ENCODE measurements around the gene DDX47. TPM values are rescaled to one million over a fixed set of nuclear protein-coding genes. Genes with fewer than 3 reads are reported as not detected.
"Not testable (repeated sequence)": the region's sequence is repeated elsewhere in the genome, so short reads cannot be mapped to it uniquely, and the experiment has no call there.

Gene DDX47
- total and polyA plus RNA-seq, 4 donors, result 23.8 to 46.0 (median 41.7) TPM

GRCh38 chr12:12820376-12820775, 7.2 kb downstream of the DDX47 start:
- H3K27ac ChIP-seq (ENCODE audit: low read depth in 1 of 2, low read length in 2 of 2), result peak overlapping the region in 1 of 2 donors; percentile 5
- H3K9me3 ChIP-seq (ENCODE audit: control insufficient read depth, low read length); intact Hi-C loops (cut with DNase I); DNase-seq; H3K4me1 ChIP-seq (ENCODE audit: control insufficient read depth in 1 of 2, insufficient read depth in 2 of 2, low read length in 2 of 2); ATAC-seq (ENCODE audit: low FRiP score); H3K4me3 ChIP-seq (ENCODE audit: low read length in 2 of 2); H3K27me3 ChIP-seq (ENCODE audit: control insufficient read depth in 1 of 2, insufficient read depth in 2 of 2, low read length in 1 of 2): not testable (repeated sequence)
- H3K36me3 ChIP-seq (ENCODE audit: control insufficient read depth in 1 of 2, insufficient read depth in 2 of 2, low read length in 1 of 2), result peaks cover 7 to 12% of the 10 kb centered on the region in 2 donors
- 78 to 86% methylated on average over 11 of the region's 11 CpGs for WGBS, 2 donors

DNA sequence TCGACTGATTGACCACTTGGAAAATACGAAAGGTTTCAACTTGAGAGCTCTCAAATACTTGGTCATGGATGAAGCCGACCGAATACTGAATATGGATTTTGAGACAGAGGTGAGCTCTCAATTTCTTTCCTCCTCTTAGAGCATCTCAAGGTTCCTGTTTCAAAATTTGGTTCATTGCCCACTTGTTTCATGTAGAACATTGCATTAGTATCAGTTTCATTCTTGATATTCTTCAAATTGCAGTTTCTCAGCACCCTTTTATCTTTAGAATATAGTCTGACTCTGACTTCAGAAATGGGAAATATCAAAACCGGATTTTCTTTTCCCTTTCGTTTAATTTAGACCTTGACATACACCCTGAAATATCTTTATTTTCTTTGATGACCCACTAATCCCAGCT, 8.8 kb downstream of the DDX47 start:
- DNase-seq, result no peak
- Histone ChIP-seq H3K4me1 (ENCODE audit: control insufficient read depth in 1 of 2, insufficient read depth in 2 of 2, low read length in 2 of 2) (no peaks in the 10 kb centered on the region), H3K36me3 (ENCODE audit: control insufficient read depth in 1 of 2, insufficient read depth in 2 of 2, low read length in 1 of 2) (peaks cover 8 to 12% of the 10 kb centered on the region in 2 donors), H3K27ac (ENCODE audit: low read depth in 1 of 2, low read length in 2 of 2) (no peak overlapping the region), H3K9me3 (ENCODE audit: control insufficient read depth, low read length) (no peaks in the 10 kb centered on the region), H3K4me3 (ENCODE audit: low read length in 2 of 2) (no peak overlapping the region), H3K27me3 (ENCODE audit: control insufficient read depth in 1 of 2, insufficient read depth in 2 of 2, low read length in 1 of 2) (no peaks in the 10 kb centered on the region)
- no peak for ATAC-seq (ENCODE audit: low FRiP score)
- intact Hi-C loops (cut with DNase I), result no loop called here
- 91 to 93% methylated on average over 6 of the region's 6 CpGs for WGBS, 2 donors

- Histone ChIP-seq H3K27me3 (ENCODE audit: control insufficient read depth in 1 of 2, insufficient read depth in 2 of 2, low read length in 1 of 2) (no peaks in the 10 kb centered on the region), H3K4me1 (ENCODE audit: control insufficient read depth in 1 of 2, insufficient read depth in 2 of 2, low read length in 2 of 2) (no peaks in the 10 kb centered on the region), H3K4me3 (ENCODE audit: low read length in 2 of 2) (no peak overlapping the region), H3K27ac (ENCODE audit: low read depth in 1 of 2, low read length in 2 of 2) (no peak overlapping the region), H3K9me3 (ENCODE audit: control insufficient read depth, low read length) (no peaks in the 10 kb centered on the region), H3K36me3 (ENCODE audit: control insufficient read depth in 1 of 2, insufficient read depth in 2 of 2, low read length in 1 of 2) (peaks cover 11 to 12% of the 10 kb centered on the region in 2 donors)
- 66 to 71% methylated on average over 4 of the region's 4 CpGs for WGBS, 2 donors
- ATAC-seq (ENCODE audit: low FRiP score), result no peak
- DNase-seq, result no peak
- intact Hi-C loops (cut with DNase I), result no loop called here
These were observed 9.7 kb downstream of the DDX47 start for GRCh38 chr12:12822886-12823285.

- Histone ChIP-seq H3K27ac (ENCODE audit: low read depth in 1 of 2, low read length in 2 of 2) (no peak overlapping the region), H3K36me3 (ENCODE audit: control insufficient read depth in 1 of 2, insufficient read depth in 2 of 2, low read length in 1 of 2) (peaks cover 11 to 12% of the 10 kb centered on the region in 2 donors), H3K27me3 (ENCODE audit: control insufficient read depth in 1 of 2, insufficient read depth in 2 of 2, low read length in 1 of 2) (no peaks in the 10 kb centered on the region), H3K4me3 (ENCODE audit: low read length in 2 of 2) (no peak overlapping the region), H3K4me1 (ENCODE audit: control insufficient read depth in 1 of 2, insufficient read depth in 2 of 2, low read length in 2 of 2) (no peaks in the 10 kb centered on the region), H3K9me3 (ENCODE audit: control insufficient read depth, low read length) (no peaks in the 10 kb centered on the region)
- 4 to 7% methylated on average over 2 of the region's 2 CpGs for WGBS, 2 donors
- DNase-seq (no peak), ATAC-seq (ENCODE audit: low FRiP score) (no peak)
- intact Hi-C loops (cut with DNase I), result no loop called here
These were observed 10.2 kb downstream of the DDX47 start for GRCh38 chr12:12823300-12823699.

DNA sequence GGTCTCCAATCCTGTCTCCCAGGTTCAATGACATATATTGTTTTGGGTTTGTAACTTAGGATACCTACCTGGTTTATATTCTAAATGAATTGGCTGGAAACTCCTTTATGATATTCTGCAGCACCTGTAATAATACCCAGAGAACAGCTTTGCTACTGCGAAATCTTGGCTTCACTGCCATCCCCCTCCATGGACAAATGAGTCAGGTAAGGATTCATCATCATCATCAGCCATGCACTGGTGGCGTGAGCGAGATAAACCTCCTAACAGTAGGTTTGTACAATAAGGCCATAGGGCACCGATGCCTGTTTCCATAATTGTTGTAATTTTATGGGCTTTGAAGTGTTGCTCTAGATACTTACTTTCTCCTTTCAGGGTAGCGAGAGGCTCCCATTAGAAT, 10.7 kb downstream of the DDX47 start:
- H3K4me1 ChIP-seq (ENCODE audit: control insufficient read depth in 1 of 2, insufficient read depth in 2 of 2, low read length in 2 of 2), result no peaks in the 10 kb centered on the region
- H3K27me3 ChIP-seq (ENCODE audit: control insufficient read depth in 1 of 2, insufficient read depth in 2 of 2, low read length in 1 of 2), result no peaks in the 10 kb centered on the region
- no peak for DNase-seq
- H3K27ac ChIP-seq (ENCODE audit: low read depth in 1 of 2, low read length in 2 of 2), result no peak overlapping the region
- ATAC-seq (ENCODE audit: low FRiP score), result no peak
- no peak overlapping the region for H3K4me3 ChIP-seq (ENCODE audit: low read length in 2 of 2)
- intact Hi-C loops (cut with DNase I), result no loop called here
- H3K9me3 ChIP-seq (ENCODE audit: control insufficient read depth, low read length), result no peaks in the 10 kb centered on the region
- WGBS, 2 donors, result 96 to 97% methylated on average over 5 of the region's 5 CpGs
- peaks cover 11 to 12% of the 10 kb centered on the region in 2 donors for H3K36me3 ChIP-seq (ENCODE audit: control insufficient read depth in 1 of 2, insufficient read depth in 2 of 2, low read length in 1 of 2)

DNA sequence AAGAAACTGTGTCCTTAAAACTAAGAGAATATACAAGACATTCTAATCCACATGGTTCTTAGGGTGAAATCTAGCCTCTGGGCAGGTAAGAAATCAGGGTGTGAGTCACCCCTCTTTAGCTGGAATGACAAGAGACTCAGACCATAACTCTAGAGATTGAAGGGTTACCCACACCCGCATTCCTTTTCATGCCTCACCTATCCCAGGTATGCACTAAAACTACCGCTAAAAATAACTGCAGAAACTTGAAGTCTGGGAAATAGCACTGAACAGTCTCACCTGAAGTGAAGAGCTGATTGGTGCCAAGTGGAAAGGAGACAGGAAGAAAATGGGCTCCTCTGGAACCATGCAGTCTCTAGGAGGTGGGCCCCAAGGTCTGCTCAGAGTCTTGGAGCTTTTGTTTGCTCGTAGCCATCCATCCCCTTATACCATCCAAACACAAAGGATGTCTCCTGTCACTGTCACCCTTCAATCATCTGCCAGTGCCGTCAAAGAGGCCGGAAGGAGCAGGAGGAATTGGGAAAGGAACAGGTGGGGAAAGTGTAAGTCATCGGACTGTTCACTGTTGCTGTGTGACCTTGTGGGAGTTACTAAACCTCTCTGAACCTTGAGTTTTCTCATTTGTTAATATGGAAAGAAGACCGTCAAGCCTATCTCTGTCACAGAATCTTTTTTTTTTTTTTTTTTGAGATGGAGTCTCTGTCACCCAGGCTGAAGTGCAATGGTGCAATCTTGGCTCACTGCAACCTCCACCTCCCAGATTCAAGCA, 22.4 kb downstream of the DDX47 start:
- DNase-seq, result no peak

GRCh38 chr12:12836571-12836970, 23.4 kb downstream of the DDX47 start:
- Histone ChIP-seq H3K36me3 (ENCODE audit: control insufficient read depth in 1 of 2, insufficient read depth in 2 of 2, low read length in 1 of 2) (peaks cover 0 to 4% of the 10 kb centered on the region in 2 donors), H3K27me3 (ENCODE audit: control insufficient read depth in 1 of 2, insufficient read depth in 2 of 2, low read length in 1 of 2) (no peaks in the 10 kb centered on the region), H3K4me1 (ENCODE audit: control insufficient read depth in 1 of 2, insufficient read depth in 2 of 2, low read length in 2 of 2) (no peaks in the 10 kb centered on the region), H3K27ac (ENCODE audit: low read depth in 1 of 2, low read length in 2 of 2) (no peak overlapping the region), H3K4me3 (ENCODE audit: low read length in 2 of 2) (no peak overlapping the region), H3K9me3 (ENCODE audit: control insufficient read depth, low read length) (no peaks in the 10 kb centered on the region)
- ATAC-seq (ENCODE audit: low FRiP score), result no peak
- DNase-seq, result no peak
- intact Hi-C loops (cut with DNase I), result loop anchor here (2.0 to 5.0 kb wide), 3 partner anchors 51 to 146 kb away; no protein-coding TSS in a partner anchor
- 72 to 80% methylated on average over 6 of the region's 6 CpGs for WGBS, 2 donors

More for the DNA sequence above, 22.4 kb downstream of the DDX47 start:
- WGBS, 2 donors, result 89 to 92% methylated on average over 7 of the region's 7 CpGs
- no peak overlapping the region for H3K27ac ChIP-seq (ENCODE audit: low read depth in 1 of 2, low read length in 2 of 2)
- intact Hi-C loops (cut with DNase I), result loop anchor here (2.0 to 5.0 kb wide), 3 partner anchors 52 to 147 kb away; no protein-coding TSS in a partner anchor
- H3K4me1 ChIP-seq (ENCODE audit: control insufficient read depth in 1 of 2, insufficient read depth in 2 of 2, low read length in 2 of 2), result no peaks in the 10 kb centered on the region
- ATAC-seq (ENCODE audit: low FRiP score), result no peak
- peaks cover 0 to 4% of the 10 kb centered on the region in 2 donors for H3K36me3 ChIP-seq (ENCODE audit: control insufficient read depth in 1 of 2, insufficient read depth in 2 of 2, low read length in 1 of 2)
- no peaks in the 10 kb centered on the region for H3K9me3 ChIP-seq (ENCODE audit: control insufficient read depth, low read length)
- no peak overlapping the region for H3K4me3 ChIP-seq (ENCODE audit: low read length in 2 of 2)
- no peaks in the 10 kb centered on the region for H3K27me3 ChIP-seq (ENCODE audit: control insufficient read depth in 1 of 2, insufficient read depth in 2 of 2, low read length in 1 of 2)

DNA sequence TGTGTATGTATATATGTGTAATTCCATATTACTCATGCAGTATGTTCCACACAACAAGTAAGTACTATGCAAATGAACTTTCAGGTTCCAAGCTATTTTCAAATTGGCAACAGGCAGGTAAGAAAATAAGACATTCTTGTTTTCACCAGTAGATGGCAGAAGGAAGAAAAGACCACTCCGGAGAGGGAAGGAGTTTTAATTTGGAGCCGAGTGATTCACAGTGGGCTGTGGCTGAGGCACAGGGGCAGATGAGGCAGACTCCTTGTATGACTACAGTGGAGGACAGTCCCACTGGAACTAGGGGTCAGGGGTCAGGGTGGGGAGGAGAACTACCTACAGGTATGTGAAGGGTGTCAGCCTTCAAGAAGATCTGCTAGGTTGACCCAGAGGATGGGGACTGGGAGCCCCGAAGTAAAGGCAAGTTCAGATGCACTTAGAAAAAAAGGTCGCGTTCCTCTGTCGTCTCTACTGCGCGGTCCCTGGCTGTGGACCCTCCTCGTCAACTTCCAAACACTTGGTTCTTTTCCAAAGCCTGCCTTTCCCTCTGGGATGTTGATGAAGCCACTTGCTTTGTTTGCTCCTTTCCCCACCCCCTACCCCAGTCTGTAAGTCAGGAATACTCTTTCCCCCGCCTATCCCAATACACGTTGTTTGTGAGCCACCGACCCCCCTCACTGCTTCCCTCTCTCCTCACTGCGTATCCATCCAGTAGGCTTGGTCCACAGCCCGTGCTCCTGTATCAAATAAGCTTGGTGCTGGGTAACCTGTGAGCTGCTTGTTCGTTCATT, 24.1 kb downstream of the DDX47 start:
- H3K4me1 ChIP-seq (ENCODE audit: control insufficient read depth in 1 of 2, insufficient read depth in 2 of 2, low read length in 2 of 2), result no peaks in the 10 kb centered on the region
- 31 to 46% methylated on average over 15 of the region's 15 CpGs for WGBS, 2 donors
- H3K36me3 ChIP-seq (ENCODE audit: control insufficient read depth in 1 of 2, insufficient read depth in 2 of 2, low read length in 1 of 2), result peaks cover 0 to 4% of the 10 kb centered on the region in 2 donors
- peak; percentile 68 for ATAC-seq (ENCODE audit: low FRiP score)
- DNase-seq, result peak; percentile 71 to 79
- no peak overlapping the region for H3K4me3 ChIP-seq (ENCODE audit: low read length in 2 of 2)
- no peaks in the 10 kb centered on the region for H3K9me3 ChIP-seq (ENCODE audit: control insufficient read depth, low read length)
- H3K27me3 ChIP-seq (ENCODE audit: control insufficient read depth in 1 of 2, insufficient read depth in 2 of 2, low read length in 1 of 2), result no peaks in the 10 kb centered on the region
- no peak overlapping the region for H3K27ac ChIP-seq (ENCODE audit: low read depth in 1 of 2, low read length in 2 of 2)
- intact Hi-C loops (cut with DNase I), result loop anchor here (2.0 to 5.0 kb wide), 3 partner anchors 50 to 146 kb away; no protein-coding TSS in a partner anchor
